ENCODE data around the gene HOOK2. TPM values are rescaled to one million over a fixed set of nuclear protein-coding genes. Genes with fewer than 3 reads are reported as not detected.
A peak's percentile ranks its signal among the peaks of the same experiment; 100 is the strongest.

The HOOK2 gene
- total and polyA plus RNA-seq, 2 experiments from 2014 or later: 70.5 to 113 TPM

DNA sequence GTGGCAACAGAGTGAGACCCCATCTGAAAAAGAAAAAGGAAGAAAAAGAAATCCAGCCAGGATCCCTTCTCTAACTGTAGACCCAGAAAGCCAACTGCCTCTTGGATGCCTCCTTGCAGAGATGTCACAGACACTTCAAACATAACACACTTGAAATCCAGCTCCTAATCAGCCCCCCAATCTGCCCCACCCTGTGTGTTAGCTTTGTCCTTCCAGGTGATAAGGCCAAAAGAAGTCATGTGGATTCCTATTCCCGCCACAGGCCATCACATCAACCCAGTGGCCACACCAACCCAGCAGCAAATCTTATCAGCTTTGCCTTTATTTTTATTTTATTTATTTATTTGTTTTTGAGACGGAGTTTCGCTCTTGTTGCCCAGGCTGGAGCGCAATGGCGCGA is 15.7 kb downstream of the HOOK2 start:
- Histone ChIP-seq H2AFZ (no peak overlapping the region), H3K36me3 (replicated peaks; ENCODE audit: insufficient read depth, low read depth) (no peaks in the 10 kb centered on the region), H3K4me3 (no peak overlapping the region), H3K4me2 (no peak overlapping the region), H3K9me3 (ENCODE audit: low read depth) (no peaks in the 10 kb centered on the region), H3K4me1 (ENCODE audit: insufficient read depth) (peaks cover 6% of the 10 kb centered on the region), H4K20me1 (ENCODE audit: insufficient read depth, poor library complexity, severe bottlenecking) (no peaks in the 10 kb centered on the region), H3K79me2 (no peaks in the 10 kb centered on the region), H3K27ac (no peak overlapping the region), H3K9me2 (replicated peaks; ENCODE audit: insufficient read depth) (no peaks in the 10 kb centered on the region), H3K27me3 (no peaks in the 10 kb centered on the region)
- 93% methylated on average over 6 of the region's 6 CpGs for WGBS (ENCODE audit: low lambda C conversion rate, missing lambda C conversion rate)
- TF ChIP-seq EZH2phosphoT487 (IDR thresholded peaks at IDR 0.05; ENCODE audit: low read depth, severe bottlenecking, unreplicated experiment) (no peak), EZH2 (IDR thresholded peaks at IDR 0.05; ENCODE audit: borderline replicate concordance) (no peak)
- TF ChIP-seq, protein P1, sequence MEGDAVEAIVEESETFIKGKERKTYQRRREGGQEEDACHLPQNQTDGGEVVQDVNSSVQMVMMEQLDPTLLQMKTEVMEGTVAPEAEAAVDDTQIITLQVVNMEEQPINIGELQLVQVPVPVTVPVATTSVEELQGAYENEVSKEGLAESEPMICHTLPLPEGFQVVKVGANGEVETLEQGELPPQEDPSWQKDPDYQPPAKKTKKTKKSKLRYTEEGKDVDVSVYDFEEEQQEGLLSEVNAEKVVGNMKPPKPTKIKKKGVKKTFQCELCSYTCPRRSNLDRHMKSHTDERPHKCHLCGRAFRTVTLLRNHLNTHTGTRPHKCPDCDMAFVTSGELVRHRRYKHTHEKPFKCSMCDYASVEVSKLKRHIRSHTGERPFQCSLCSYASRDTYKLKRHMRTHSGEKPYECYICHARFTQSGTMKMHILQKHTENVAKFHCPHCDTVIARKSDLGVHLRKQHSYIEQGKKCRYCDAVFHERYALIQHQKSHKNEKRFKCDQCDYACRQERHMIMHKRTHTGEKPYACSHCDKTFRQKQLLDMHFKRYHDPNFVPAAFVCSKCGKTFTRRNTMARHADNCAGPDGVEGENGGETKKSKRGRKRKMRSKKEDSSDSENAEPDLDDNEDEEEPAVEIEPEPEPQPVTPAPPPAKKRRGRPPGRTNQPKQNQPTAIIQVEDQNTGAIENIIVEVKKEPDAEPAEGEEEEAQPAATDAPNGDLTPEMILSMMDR (IDR thresholded peaks at IDR 0.05; ENCODE audit: poor library complexity): no peak
- DNase-seq (ENCODE audit: low spot score): no peak

DNA sequence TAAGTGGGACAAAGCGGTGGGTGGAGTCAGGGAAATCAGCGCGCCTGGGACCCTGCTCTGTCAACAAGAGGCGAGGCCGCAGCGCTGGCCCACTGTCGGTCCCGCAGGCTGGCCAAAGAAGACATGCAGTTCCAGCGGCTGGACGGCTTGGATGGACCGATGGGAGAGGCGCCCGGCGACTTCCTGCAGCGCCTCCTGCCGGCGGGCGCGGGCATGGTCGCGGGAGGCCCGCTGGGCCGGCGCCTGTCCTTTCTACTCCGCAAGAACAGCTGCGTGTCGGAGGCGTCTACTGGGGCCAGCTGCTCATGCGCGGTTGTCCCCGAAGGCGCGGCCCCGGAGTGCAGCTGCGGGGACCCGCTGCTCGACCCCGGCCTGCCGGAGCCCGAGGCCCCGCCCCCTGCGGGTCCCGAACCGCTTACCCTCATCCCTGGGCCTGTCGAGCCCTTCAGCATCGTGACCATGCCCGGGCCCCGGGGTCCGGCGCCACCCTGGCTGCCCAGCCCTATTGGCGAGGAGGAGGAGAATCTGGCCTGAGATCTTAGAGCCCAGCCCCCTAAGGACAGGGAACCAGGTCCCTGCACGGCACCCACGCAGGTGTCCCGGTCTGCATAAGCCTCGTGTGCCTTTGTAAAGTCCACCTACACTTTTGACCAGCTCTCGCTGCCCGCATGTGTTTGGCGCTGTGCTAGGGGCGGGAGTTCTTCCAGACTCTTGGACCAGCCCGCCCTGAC is 17.6 kb downstream of the HOOK2 start:
- no peaks in the 10 kb centered on the region for H3K9me2 ChIP-seq (replicated peaks; ENCODE audit: insufficient read depth)
- TF ChIP-seq, protein P1 (IDR thresholded peaks at IDR 0.05; ENCODE audit: poor library complexity): peak; percentile 99
- no peak for TF ChIP-seq EZH2phosphoT487 (IDR thresholded peaks at IDR 0.05; ENCODE audit: low read depth, severe bottlenecking, unreplicated experiment)
- 8% methylated on average over 60 of the region's 60 CpGs for WGBS (ENCODE audit: low lambda C conversion rate, missing lambda C conversion rate)
- H2AFZ ChIP-seq: peak overlapping the region; percentile 75
- H3K79me2 ChIP-seq: no peaks in the 10 kb centered on the region
- no peaks in the 10 kb centered on the region for H3K9me3 ChIP-seq (ENCODE audit: low read depth)
- peaks cover 6% of the 10 kb centered on the region for H3K4me1 ChIP-seq (ENCODE audit: insufficient read depth)
- H3K27me3 ChIP-seq: peaks cover 3% of the 10 kb centered on the region
- peak overlapping the region; percentile 17 for H3K4me3 ChIP-seq
- peak; percentile 85 for DNase-seq (ENCODE audit: low spot score)
- H3K36me3 ChIP-seq (replicated peaks; ENCODE audit: insufficient read depth, low read depth): no peaks in the 10 kb centered on the region
- peak overlapping the region; percentile 12 for H3K27ac ChIP-seq
- no peaks in the 10 kb centered on the region for H4K20me1 ChIP-seq (ENCODE audit: insufficient read depth, poor library complexity, severe bottlenecking)
- H3K4me2 ChIP-seq: peak overlapping the region; percentile 88

DNA sequence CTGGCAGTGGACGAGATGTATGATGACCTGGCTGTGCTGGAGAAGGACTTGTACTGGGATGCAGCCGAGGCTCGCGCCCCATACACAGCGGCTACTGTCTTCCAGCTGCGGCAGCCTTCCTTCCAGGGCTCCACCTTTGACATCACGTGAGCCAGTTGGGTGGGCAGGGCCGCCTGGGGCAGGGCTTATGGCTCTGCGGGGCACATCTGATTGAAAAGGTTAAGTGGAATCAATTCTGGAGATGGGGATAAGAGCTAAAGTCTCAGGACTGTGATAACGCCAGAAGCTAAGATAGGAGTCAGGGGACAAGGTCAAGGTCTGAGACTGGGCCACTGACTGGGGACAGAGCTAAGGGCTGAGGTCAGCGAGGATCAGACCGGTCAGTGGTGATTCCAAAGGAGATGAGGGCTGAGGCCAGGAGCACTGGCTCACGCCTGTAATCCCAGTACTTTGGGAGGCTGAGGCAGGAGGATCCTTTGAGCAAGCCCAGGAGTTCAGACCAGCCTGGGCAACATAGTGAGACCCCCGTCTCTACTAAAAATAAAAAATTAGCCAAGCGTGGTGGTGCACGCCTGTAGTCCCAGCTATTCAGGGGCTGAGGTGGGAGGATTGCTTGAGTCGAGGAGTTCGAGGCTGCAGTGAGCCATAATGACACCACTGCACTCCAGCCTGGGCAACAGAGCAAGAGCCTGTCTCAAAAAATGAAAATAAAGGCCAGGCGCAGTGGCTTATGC is 19.0 kb downstream of the HOOK2 start:
- H3K27me3 ChIP-seq: peaks cover 13% of the 10 kb centered on the region

More for the DNA sequence above, 19.0 kb downstream of the HOOK2 start:
- H3K4me2 ChIP-seq: no peak overlapping the region
- H3K79me2 ChIP-seq: no peaks in the 10 kb centered on the region
- no peaks in the 10 kb centered on the region for H3K9me2 ChIP-seq (replicated peaks; ENCODE audit: insufficient read depth)
- H3K36me3 ChIP-seq (replicated peaks; ENCODE audit: insufficient read depth, low read depth): no peaks in the 10 kb centered on the region
- peaks cover 6% of the 10 kb centered on the region for H3K4me1 ChIP-seq (ENCODE audit: insufficient read depth)
- H3K9me3 ChIP-seq (ENCODE audit: low read depth): no peaks in the 10 kb centered on the region
- no peaks in the 10 kb centered on the region for H4K20me1 ChIP-seq (ENCODE audit: insufficient read depth, poor library complexity, severe bottlenecking)
- no peak overlapping the region for H2AFZ ChIP-seq
- TF ChIP-seq EZH2 (IDR thresholded peaks at IDR 0.05; ENCODE audit: borderline replicate concordance) (no peak), EZH2phosphoT487 (IDR thresholded peaks at IDR 0.05; ENCODE audit: low read depth, severe bottlenecking, unreplicated experiment) (no peak)
- TF ChIP-seq, protein P1 (IDR thresholded peaks at IDR 0.05; ENCODE audit: poor library complexity): no peak
- WGBS (ENCODE audit: low lambda C conversion rate, missing lambda C conversion rate): 83% methylated on average over 19 of the region's 19 CpGs
- H3K4me3 ChIP-seq: no peak overlapping the region
- no peak overlapping the region for H3K27ac ChIP-seq
- DNase-seq (ENCODE audit: low spot score): no peak
